ENCODE data around the gene ZNF236. TPM values are rescaled to one million over a fixed set of nuclear protein-coding genes. Genes with fewer than 3 reads are reported as not detected.
A peak's percentile ranks its signal among the peaks of the same experiment; 100 is the strongest.

The ZNF236 gene
- total and polyA plus RNA-seq, 2 of the 13 experiments (the other 11 are each of a cell fraction or from before 2014, with no cell fraction given): 3.0 to 7.2 TPM

DNA sequence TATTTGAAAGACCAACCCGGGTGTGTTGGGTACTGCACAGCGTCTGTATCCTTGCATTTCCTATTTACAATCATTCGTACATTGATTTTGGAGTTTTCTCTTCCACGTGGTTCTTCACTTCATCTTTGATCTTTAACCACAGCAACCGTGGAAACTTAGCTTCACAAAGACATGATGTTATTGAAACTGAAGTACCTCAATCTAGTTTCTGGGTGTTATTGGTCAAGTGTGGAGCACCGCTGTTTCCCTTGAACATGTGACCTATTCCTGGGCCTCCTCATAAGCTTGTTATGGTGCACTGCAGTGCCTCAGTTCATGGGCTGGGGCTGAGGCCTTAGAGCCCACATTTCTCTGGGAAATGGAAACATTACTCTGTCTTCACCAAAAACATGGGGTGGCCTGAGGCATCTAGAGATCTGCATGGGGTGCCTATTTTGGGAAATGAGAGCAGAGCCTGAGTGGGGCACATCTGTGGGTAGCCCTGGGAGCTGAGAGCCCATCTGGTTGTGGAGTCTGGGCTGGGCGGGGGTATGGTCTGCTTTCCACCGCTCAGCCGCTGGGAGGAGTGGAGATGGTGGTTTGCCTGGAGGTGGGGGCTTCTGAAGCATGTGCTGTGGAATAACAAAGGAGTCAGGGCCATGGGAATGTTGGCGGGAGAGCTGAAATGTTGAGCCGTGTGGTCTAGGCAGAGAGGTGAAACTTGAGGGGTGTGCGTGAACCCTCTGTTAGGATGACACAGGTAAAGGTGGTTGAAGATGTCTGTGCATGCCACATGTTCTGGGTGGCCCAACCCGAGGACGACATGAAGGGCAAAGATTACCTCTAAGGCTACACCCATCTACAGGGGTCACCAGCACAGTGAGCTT, 37.4 kb downstream of the ZNF236 start (continued):
- TF ChIP-seq TBX3 (IDR thresholded peaks at IDR 0.05; ENCODE audit: borderline replicate concordance) (no peak), BRCA1 (CRISPR knock-in tag; IDR thresholded peaks at IDR 0.05) (no peak), SP2 (CRISPR knock-in tag; IDR thresholded peaks at IDR 0.05) (no peak), CHD2 (IDR thresholded peaks at IDR 0.05; ENCODE audit: low read depth, low read length) (no peak), SMARCC2 (IDR thresholded peaks at IDR 0.05) (no peak)

DNA sequence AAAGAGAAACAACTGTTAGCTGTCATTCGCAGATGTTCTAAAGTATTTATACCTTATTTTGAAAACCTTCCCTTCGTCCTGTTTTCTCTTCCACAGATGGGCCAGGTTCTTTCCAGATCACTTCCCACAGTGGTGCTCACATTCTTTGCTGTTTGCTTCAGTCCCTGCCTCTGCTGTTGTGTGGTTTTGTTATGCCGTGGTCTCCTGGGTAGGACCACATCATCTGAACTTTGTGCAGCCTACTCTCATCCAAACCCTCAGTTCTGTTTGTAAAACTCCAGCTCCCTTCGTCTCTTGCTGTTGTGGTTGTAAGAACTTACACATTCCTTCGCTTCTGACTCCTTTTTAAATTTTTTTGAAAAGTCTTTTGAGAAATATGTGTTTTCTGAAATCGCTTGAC, 38.1 kb downstream of the ZNF236 start:
- peaks cover 2 to 8% of the 10 kb centered on the region in 2 experiments; a peak in 3 of 5 replicates for H3K36me3 ChIP-seq (replicated peaks in 1 of 2; ENCODE audit: control insufficient read depth in 1 of 2, insufficient read depth in 2 of 2, low read length in 2 of 2)
- intact Hi-C loops (cut with micrococcal nuclease; ENCODE audit: unreplicated experiment) (no loop called here), in situ Hi-C loops (cut with HindIII; ENCODE audit: extremely low pct_ligation_motif_present, low pct_unique_long_range_greater_than_20kb) (no loop called here)
- H3K4me2 ChIP-seq (ENCODE audit: low read depth, low read length): no peak overlapping the region
- DNase-seq (ENCODE audit: low spot score): no peak
- ChIA-PET POLR2A (no interaction called here), CTCF (ENCODE audit: low intra/inter-chr PET ratio, low total read pairs) (no interaction called here)
- H2AFZ ChIP-seq (ENCODE audit: low read length): no peak overlapping the region
- H3K9me3 ChIP-seq (ENCODE audit: low read length): no peaks in the 10 kb centered on the region
- BruUV-seq (replicated peaks): no TSS peak
- no peaks in the 10 kb centered on the region for H3K79me2 ChIP-seq (ENCODE audit: insufficient read depth, low read length)
- H3K4me1 ChIP-seq (ENCODE audit: insufficient read depth, low read length): peaks cover 13% of the 10 kb centered on the region
- no peaks in the 10 kb centered on the region for H3K27me3 ChIP-seq (ENCODE audit: control insufficient read depth in 1 of 2, insufficient read depth in 2 of 2, low read length in 2 of 2)
- no peaks in the 10 kb centered on the region for H4K20me1 ChIP-seq (ENCODE audit: insufficient read depth, low read length)
- no peak for TF ChIP-seq MLLT10 (CRISPR knock-in tag; IDR thresholded peaks at IDR 0.05)
- ATAC-seq: 0 out of 3 replicates have a peak, but pooled peaks have one; percentile 27
- 85% methylated on average over 6 of the region's 6 CpGs for WGBS (ENCODE audit: low lambda C conversion rate)
- H3K9ac ChIP-seq (ENCODE audit: insufficient read depth, low read depth, low read length): no peak overlapping the region
- no peak overlapping the region for H3K4me3 ChIP-seq (replicated peaks in 1 of 3; ENCODE audit: insufficient read depth in 1 of 3, low read depth in 2 of 3, low read length in 3 of 3)
- H3K27ac ChIP-seq (ENCODE audit: extremely low read length, insufficient read depth, low read length): no peak overlapping the region
- FAIRE-seq: no peak

DNA sequence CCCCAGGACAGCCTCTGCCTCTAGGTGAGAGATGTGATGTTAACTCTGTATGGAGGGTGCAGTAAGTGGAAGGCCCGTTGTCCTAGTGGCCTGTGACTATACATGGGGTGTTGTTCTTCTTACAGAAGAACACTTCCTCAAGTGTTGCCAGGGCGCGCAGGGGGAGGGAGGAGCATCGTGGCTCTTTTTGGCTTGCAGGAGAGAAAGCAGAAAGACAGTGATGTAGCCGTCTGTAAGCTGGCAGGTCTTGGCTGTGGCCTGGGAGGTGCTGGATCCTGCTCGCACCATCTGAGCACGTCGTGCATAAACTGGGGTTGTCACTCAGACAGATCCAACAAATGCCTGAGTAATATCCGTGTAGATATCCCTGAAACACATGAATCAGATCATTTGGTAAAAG, 44.3 kb downstream of the ZNF236 start:
- intact Hi-C loops (cut with micrococcal nuclease; ENCODE audit: unreplicated experiment): no loop called here
- Histone ChIP-seq H3K9ac (ENCODE audit: insufficient read depth, low read depth, low read length) (no peak overlapping the region), H3K27me3 (ENCODE audit: control insufficient read depth in 1 of 2, insufficient read depth in 2 of 2, low read length in 2 of 2) (no peaks in the 10 kb centered on the region), H3K27ac (ENCODE audit: extremely low read length, insufficient read depth, low read length) (no peak overlapping the region), H3K4me2 (ENCODE audit: low read depth, low read length) (no peak overlapping the region), H3K9me3 (ENCODE audit: low read length) (no peaks in the 10 kb centered on the region), H3K4me1 (ENCODE audit: insufficient read depth, low read length) (no peaks in the 10 kb centered on the region), H4K20me1 (ENCODE audit: insufficient read depth, low read length) (no peaks in the 10 kb centered on the region), H3K4me3 (replicated peaks in 1 of 3; ENCODE audit: insufficient read depth in 1 of 3, low read depth in 2 of 3, low read length in 3 of 3) (no peak overlapping the region), H3K36me3 (replicated peaks in 1 of 2; ENCODE audit: control insufficient read depth in 1 of 2, insufficient read depth in 2 of 2, low read length in 2 of 2) (peaks cover 9 to 17% of the 10 kb centered on the region in 2 experiments), H3K79me2 (ENCODE audit: insufficient read depth, low read length) (no peaks in the 10 kb centered on the region), H2AFZ (ENCODE audit: low read length) (no peak overlapping the region)
- in situ Hi-C loops (cut with HindIII; ENCODE audit: extremely low pct_ligation_motif_present, low pct_unique_long_range_greater_than_20kb): no loop called here
- ATAC-seq (no peak), FAIRE-seq (no peak), DNase-seq (ENCODE audit: low spot score) (no peak)
- ChIA-PET POLR2A (no interaction called here), CTCF (ENCODE audit: low intra/inter-chr PET ratio, low total read pairs) (no interaction called here)
- WGBS (ENCODE audit: low lambda C conversion rate): 97% methylated on average over 8 of the region's 9 CpGs
- BruUV-seq (replicated peaks): no TSS peak
- no peak for TF ChIP-seq ETV5 (CRISPR knock-in tag; IDR thresholded peaks at IDR 0.05; ENCODE audit: borderline replicate concordance)
- TF ChIP-seq SSRP1 (CRISPR knock-in tag; IDR thresholded peaks at IDR 0.05): no peak
